HG03196 (cell line): ENCODE data around the gene SLC25A25.

Experiments used
- ATAC-seq: cut with Tn5 transposase; IDR thresholded peaks from one replicate; pipeline ENCODE4 v1.9.1; 2021; ENCODE audit not compliant: unreplicated experiment

SLC25A25 gene

DNA sequence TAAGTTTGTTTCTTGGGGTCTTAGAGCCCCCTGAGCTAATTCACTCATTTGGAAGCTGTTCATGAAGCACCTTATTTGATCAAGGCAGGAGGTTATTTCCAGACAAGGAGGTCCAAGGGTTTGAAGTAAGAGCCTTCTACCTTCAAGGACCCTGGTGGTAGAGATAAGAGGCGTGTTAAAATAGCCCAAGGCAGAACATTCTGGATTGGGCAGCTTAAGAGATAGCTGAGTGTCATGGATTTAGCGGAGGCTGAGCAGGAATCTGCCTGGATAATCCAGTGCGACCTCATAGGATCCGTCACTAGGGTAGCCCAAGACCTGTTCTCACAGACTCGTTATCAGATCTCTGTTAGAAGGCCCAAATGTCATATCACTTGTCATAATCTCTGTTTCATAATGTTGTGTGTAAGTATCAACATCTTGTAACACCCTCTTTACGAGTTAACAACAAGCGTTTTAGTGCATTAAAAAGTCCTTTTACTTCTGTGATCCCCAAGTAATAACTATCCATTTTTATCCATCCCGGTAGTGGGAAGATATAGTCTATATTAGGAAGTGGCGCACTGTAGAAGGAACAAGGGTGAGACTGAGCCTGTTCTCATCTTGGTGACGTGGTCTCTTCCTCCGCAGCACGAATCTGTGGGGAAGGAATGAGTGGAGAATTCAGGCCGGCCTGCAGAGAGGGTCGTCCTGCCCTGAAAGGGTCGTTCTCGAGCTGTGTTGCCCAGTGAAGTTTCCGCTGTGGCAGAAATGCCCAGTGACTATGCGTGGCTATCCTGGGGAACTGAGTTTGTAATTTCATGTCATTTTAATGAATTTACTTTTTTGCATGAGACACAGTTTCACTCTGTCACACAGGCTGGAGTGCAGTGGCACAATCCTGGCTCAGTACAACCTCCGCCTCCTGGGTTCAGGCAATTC is 28.8 kb downstream of the SLC25A25 start:
- ATAC-seq = no peak

- ATAC-seq = no peak
Measured at GRCh38 chr9:128097543-128098296, 29.7 kb downstream of the SLC25A25 start.

DNA sequence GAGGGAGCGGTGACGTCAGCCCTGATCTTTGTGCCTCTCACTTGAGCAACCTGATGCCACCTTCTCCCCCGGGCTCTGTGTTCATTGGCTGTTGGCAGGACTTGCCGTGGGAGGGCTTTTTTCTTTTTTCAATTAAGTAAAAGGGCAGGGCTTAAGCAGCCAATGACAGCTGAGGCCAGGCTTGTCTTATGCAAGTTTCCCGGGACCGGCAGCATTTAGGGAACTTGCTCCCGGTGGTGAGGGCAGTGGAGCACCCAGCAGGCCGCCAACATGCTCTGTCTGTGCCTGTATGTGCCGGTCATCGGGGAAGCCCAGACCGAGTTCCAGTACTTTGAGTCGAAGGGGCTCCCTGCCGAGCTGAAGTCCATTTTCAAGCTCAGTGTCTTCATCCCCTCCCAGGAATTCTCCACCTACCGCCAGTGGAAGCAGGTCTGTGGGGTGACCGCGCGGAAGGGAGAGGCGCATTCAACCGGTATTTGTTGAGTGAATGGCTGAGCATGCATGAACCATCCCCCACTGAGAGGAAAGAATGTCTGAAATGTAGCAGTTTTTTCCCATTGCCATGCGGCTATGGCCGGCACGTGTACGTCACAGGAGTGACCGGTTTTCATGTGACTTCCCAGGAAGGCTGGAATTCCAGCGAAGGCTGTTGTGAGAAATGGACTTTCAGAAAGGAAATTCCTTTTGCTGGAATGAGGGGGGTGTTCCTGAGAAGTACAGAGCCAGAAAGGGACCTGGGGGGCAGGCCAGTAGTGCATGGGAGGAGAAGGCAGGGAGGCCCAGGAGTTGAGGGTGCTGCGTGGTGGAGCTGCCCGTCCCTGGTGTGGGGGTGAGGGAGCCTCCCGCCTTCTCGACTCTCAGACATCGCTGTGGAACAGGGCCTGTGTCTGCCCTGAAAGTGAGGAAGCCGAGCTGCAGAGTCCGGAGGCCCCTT is 30.5 kb downstream of the SLC25A25 start:
- no peak for ATAC-seq

- ATAC-seq = no peak
Measured at GRCh38 chr9:128099231-128099931, 31.3 kb downstream of the SLC25A25 start.

DNA sequence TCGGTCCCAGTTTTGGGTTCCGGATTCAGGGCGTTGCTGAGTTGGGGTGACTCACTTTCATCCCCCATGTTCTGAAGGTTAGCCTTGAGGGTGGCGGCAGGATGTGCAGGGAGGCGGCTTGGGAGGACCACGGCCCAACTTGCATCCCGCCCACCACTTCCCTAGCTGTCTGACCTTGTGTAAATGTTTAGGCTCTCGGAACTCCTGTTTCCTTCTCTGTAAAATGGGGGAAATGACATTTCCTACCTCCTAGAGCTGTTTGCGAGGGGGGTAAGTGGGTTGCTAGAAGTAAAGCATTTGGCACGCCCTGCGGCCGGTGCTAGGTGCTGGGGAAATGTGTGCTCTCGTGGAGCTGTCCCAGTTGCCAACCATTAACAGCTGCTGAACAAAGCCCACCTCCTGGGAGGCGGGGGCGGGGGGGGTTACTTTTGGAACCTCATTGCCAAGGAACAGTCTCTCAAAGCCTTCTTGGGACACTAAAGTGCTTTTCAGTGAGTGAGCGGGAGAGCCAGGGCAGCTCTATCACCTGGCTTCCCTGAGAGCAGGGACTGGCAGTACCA is 32.0 kb downstream of the SLC25A25 start:
- ATAC-seq = no peak

DNA sequence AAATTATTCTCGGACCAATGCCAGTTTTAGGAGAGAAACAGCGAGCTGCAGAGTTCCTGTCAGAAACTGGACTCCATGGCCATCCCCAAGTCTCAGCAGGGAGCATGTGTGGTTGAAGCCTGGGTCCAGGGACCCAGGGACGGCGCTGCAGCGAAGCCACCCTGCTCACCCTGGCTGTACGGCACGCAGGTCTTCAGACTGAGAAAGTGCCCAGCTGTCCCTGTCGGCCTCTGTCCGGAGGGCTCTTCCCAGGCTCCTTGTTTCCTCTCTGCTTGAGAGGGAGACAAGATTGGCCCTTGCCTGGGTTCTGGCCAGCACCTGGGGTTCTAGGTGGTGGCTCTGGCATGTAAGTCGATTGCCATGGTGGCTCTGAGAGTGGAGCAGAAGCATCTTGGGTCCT is 32.5 kb downstream of the SLC25A25 start:
- ATAC-seq = no peak

- no peak for ATAC-seq
Measured at GRCh38 chr9:128101231-128101661, 33.2 kb downstream of the SLC25A25 start.

GRCh38 chr9:128101690-128102089 is 33.7 kb downstream of the SLC25A25 start:
- ATAC-seq = no peak

DNA sequence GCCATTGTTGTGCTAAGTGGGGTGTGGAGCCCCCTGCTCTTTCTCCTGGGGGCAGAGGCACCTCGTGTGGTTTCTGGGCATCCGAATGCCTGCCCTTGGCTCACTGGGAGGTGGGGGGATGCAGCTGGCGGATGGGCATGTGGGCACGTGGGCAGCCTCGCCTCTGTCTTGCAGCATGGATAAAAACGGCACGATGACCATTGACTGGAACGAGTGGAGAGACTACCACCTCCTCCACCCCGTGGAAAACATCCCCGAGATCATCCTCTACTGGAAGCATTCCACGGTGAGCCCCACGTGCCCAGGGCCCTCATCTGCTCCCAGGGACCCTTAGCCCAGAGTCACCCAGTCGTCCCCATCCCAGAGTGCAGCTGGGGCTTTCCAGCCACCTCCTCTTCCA is 34.2 kb downstream of the SLC25A25 start:
- no peak for ATAC-seq

DNA sequence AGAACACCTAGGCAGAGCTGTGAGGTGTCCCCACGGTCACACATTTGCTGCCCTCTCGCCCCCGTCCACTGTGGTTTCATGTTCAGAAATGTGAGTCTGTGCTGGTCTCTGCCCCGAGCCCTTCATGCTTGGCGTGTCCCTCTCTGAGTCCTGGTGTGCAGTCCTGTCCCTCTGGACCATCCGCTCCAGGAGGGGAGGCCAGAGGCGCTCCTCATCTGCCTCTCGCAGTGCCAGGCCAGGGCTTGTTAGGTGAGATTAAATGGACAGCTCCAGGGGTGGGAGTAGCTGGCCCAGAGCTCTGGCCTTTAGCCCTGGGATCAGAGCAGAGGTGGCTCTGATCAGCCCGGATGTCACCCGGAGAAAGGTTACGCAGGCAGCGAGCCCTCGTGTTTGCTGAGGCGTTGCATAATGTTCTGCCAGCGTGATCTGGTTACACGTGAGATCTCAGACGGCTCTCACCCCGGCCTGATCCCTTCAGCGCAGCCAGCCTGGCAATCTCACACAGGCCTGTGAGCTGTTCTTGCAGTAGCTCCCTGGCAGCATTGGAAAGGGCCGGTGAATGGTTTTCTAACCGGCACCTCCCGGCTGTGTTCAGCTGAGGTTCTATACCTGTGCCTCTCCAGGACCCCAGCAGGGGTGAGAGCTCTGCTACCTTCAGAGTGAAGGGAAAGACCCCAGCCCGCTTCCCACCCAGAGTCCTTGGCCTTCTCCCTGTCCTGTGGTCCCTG is 35.0 kb downstream of the SLC25A25 start:
- ATAC-seq = no peak

- ATAC-seq = no peak
Measured at GRCh38 chr9:128103589-128103962, 35.5 kb downstream of the SLC25A25 start.

DNA sequence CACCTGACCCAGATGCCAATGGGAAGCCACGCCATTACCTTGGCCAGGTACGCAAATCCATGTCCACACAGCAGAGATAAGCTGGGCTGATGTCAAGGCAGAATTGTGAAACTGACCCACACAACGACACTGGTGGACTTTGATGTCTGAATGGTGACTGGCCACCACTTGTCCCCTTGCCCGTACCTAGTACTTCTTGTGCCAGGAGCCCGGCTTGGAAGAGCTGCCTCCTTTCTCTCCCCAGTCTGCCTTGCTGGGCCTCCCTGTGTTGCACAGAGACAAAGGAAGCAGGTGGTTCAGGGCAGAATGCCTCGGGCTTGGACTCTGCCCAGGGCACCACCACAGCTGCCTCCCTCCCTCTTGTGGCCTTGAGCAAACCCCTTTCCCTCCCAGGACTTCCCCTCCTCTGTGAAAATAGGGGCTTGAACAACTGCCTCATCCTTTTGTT is 36.2 kb downstream of the SLC25A25 start:
- no peak for ATAC-seq

DNA sequence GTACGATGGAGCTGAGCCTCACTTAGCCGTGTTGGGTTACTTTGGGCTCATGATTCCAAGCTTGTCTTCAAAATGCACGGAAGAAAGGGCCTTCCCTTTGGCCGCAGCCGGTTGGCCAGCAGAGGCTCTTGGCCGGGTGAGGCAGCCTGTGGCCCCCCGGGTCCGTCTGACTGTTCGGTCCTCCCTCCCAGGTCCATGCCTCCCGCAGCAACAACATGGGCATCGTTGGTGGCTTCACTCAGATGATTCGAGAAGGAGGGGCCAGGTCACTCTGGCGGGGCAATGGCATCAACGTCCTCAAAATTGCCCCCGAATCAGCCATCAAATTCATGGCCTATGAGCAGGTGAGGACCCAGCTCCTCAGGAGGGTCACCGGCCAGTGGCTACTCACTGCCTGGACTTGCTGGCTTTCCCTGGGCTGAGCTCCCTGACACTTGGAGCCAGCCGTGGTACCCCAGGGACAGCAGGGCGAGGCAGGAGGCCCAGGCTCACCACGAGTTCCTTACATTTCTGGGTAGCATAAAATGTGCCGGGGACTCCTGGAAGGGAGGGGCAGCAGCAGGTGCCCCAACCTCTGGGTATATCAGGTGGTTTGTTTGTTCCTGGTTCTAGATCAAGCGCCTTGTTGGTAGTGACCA is 37.6 kb downstream of the SLC25A25 start:
- no peak for ATAC-seq

- no peak for ATAC-seq
Measured at GRCh38 chr9:128106181-128106939, 38.3 kb downstream of the SLC25A25 start.

- no peak for ATAC-seq
Measured at GRCh38 chr9:128106940-128107467, 39.0 kb downstream of the SLC25A25 start.

DNA sequence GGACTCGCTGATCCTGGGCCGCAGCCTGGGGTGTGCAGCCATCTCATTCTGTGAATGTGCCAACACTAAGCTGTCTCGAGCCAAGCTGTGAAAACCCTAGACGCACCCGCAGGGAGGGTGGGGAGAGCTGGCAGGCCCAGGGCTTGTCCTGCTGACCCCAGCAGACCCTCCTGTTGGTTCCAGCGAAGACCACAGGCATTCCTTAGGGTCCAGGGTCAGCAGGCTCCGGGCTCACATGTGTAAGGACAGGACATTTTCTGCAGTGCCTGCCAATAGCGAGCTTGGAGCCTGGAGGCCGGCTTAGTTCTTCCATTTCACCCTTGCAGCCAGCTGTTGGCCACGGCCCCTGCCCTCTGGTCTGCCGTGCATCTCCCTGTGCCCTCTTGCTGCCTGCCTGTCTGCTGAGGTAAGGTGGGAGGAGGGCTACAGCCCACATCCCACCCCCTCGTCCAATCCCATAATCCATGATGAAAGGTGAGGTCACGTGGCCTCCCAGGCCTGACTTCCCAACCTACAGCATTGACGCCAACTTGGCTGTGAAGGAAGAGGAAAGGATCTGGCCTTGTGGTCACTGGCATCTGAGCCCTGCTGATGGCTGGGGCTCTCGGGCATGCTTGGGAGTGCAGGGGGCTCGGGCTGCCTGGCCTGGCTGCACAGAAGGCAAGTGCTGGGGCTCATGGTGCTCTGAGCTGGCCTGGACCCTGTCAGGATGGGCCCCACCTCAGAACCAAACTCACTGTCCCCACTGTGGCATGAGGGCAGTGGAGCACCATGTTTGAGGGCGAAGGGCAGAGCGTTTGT is 39.6 kb downstream of the SLC25A25 start:
- ATAC-seq = no peak
